ENCODE data around the gene PITPNC1.

The PITPNC1 gene

DNA sequence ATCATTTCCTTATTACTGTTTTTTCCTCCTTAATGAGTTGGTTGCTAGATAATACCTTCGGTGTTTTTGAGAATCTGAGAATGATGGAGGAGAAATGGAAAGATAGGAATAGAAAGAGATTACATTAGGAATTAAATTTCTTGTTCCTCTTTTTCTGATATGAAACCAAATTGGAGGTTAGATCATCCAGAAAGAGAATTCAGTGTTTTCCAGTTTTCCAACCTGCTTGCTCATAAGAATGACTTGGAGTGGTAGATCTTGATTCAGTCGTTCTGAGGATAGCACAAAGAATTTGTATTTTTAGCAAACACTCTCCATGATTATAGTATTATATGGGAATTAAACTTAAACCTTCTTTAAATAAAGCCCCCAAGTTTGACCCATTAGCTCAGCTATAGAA, 35.9 kb downstream of the PITPNC1 start:
- no peak for DNase-seq (ENCODE audit: low read depth)
- TF ChIP-seq, protein P1, sequence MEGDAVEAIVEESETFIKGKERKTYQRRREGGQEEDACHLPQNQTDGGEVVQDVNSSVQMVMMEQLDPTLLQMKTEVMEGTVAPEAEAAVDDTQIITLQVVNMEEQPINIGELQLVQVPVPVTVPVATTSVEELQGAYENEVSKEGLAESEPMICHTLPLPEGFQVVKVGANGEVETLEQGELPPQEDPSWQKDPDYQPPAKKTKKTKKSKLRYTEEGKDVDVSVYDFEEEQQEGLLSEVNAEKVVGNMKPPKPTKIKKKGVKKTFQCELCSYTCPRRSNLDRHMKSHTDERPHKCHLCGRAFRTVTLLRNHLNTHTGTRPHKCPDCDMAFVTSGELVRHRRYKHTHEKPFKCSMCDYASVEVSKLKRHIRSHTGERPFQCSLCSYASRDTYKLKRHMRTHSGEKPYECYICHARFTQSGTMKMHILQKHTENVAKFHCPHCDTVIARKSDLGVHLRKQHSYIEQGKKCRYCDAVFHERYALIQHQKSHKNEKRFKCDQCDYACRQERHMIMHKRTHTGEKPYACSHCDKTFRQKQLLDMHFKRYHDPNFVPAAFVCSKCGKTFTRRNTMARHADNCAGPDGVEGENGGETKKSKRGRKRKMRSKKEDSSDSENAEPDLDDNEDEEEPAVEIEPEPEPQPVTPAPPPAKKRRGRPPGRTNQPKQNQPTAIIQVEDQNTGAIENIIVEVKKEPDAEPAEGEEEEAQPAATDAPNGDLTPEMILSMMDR (conservative IDR thresholded peaks at IDR 0.05; ENCODE audit: low read depth, low read length) = no peak
- no peak overlapping the region for H3K4me3 ChIP-seq (ENCODE audit: low read depth, low read length)

DNA sequence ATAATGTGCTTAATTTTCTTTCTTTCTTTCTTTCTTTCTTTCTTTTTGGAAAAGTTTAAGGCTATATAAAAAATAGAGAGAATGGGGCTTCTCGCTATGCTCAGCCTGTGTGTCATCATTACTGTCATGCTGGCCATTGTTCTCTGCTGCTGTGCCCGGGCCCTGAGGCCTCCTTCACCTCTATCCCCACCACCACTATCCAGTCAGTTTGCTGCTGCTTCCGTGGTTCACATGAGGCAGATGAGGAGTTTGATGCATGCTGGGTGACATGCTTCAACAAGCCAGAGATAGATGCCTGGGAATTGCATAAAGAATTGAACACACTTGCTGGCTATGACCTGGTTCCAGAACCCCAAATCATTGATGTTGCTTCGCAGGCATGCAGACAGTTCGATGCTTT, 36.3 kb downstream of the PITPNC1 start:
- TF ChIP-seq, protein P1 (conservative IDR thresholded peaks at IDR 0.05; ENCODE audit: low read depth, low read length) = no peak
- H3K4me3 ChIP-seq (ENCODE audit: low read depth, low read length) = no peak overlapping the region
- no peak for DNase-seq (ENCODE audit: low read depth)

DNA sequence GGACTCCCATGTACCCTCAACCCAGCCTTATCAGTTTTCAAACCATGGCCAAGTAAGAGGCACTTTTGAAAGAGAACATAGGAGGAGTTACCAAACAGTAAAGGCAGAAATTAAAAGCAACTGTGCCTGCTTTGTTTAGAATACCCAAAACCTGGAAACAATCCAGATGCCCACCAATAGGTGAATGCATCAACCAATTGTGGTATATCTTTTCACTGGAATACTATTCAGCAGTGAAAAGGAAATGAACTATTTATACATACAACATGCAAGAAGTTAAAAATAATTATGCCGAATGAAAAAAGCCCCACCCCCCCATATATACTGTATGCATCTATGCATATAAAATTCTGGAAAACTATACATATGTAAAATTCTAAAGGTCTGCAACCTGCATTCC, 37.0 kb downstream of the PITPNC1 start:
- H3K4me3 ChIP-seq (ENCODE audit: low read depth, low read length) = no peak overlapping the region
- TF ChIP-seq, protein P1 (conservative IDR thresholded peaks at IDR 0.05; ENCODE audit: low read depth, low read length) = no peak
- no peak for DNase-seq (ENCODE audit: low read depth)

DNA sequence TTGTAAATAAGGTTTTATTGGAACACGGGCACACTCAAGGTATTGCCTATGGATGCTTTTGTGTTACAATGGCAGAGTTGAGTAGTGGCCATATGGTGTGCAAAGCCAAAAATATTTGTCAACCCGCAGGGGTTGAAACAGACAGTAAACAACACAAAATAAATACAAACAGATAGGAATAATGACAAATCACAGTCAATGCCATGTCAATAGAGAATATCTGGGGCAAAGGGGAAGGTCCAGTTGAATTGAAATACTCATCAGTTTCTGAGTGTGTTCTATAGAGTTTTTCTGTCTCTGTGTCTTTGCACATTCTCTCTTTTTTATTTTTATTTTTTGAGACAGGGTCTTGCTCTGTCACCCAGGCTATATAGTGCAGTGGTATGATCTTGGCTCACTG, 37.5 kb downstream of the PITPNC1 start:
- TF ChIP-seq, protein P1 (conservative IDR thresholded peaks at IDR 0.05; ENCODE audit: low read depth, low read length) = no peak
- no peak for DNase-seq (ENCODE audit: low read depth)
- no peak overlapping the region for H3K4me3 ChIP-seq (ENCODE audit: low read depth, low read length)

DNA sequence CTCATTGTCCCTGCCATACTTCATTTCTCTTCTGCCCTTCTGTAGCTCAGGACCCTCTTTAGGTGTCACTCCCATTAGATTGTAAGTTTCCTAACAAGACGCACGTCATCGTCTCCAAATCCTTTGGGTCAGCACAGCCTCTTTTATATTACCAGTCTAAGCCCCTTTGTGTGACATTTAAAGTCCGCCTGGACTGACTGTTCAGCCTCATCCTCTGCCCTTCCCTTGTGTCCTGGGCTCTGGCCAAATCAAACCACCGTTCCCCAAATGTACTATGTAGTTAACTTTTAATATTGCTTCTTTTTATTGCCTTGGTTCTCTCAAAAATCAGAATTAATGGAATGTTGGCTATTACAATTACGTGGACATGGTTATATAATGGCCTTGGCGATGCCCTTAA, 38.2 kb downstream of the PITPNC1 start:
- H3K4me3 ChIP-seq (ENCODE audit: low read depth, low read length) = no peak overlapping the region
- no peak for DNase-seq (ENCODE audit: low read depth)
- TF ChIP-seq, protein P1 (conservative IDR thresholded peaks at IDR 0.05; ENCODE audit: low read depth, low read length) = no peak

DNA sequence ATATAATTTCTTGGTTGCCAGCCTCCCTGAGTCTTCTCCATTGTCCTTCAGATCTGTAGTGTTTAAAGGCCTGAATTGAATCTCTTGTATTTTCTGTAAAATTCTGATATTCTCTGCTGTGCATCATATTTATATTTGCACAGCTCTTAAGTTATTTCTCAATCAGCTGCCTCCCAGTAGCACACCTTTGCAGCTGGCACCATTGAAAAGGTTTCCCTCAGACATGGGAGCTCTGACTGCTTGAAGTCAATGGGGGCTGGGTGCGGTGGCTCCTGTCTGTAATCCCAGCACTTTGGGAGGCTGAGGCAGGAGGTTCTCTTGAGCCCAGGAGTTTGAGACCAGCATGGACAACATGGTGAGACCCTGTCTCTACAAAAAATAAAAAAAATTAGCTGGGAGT, 40.4 kb downstream of the PITPNC1 start:
- DNase-seq (ENCODE audit: low read depth) = no peak
- TF ChIP-seq, protein P1 (conservative IDR thresholded peaks at IDR 0.05; ENCODE audit: low read depth, low read length) = no peak
- H3K4me3 ChIP-seq (ENCODE audit: low read depth, low read length) = no peak overlapping the region

DNA sequence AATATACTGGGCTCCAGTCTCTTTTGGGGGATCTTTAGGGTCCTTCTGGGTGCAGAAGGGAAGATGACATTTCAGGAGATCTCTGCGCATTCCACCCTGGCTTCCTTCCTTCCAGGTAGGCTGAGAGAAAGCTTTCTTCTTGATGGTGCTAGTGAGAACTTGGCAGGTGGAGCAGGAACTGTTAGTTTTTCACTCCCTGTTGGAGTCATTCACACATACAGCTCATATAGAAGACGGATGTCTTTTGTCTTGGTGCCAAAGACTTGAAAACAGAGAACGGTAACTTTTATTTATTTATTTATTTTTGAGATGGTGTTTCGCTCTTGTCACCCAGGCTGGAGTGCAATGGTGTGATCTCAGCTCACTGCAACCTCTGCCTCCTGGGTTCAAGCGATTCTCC, 43.9 kb downstream of the PITPNC1 start:
- TF ChIP-seq, protein P1 (conservative IDR thresholded peaks at IDR 0.05; ENCODE audit: low read depth, low read length) = no peak
- H3K4me3 ChIP-seq (ENCODE audit: low read depth, low read length) = no peak overlapping the region
- DNase-seq (ENCODE audit: low read depth) = no peak

Measured in choroid plexus epithelial cell (primary cell).